OCI-LY7 (cell line): ENCODE data around the gene NCK2. TPM values are rescaled to one million over a fixed set of nuclear protein-coding genes. Genes with fewer than 3 reads are reported as not detected.

Experiments used
- BruUV-seq: library from RNA; stranded (reverse); fragments of 400-500 nt; replicated peaks from 2 replicates; lab custom pipeline; 2021; lab: Mats Ljungman, UMichigan
- CTCF ChIA-PET: fragments of 300-600 bp; sonication (Branson Sonifier 250); formaldehyde crosslinking; loops from one replicate; lab custom pipeline; 2022; ENCODE audit warnings: antibody characterized with exemption; ENCODE audit not compliant: unreplicated experiment; lab: Charles Lee
- POLR2A ChIA-PET: fragments of 300-600 bp; sonication (Branson Sonifier 250); formaldehyde crosslinking; loops from one replicate; lab custom pipeline; 2022; ENCODE audit warnings: antibody characterized with exemption; lab: Charles Lee
- DNase-seq: peaks from one replicate; pipeline ENCODE4 v3.0.0-alpha.2; 2015; ENCODE audit warnings: low spot score
- H2AFZ ChIP-seq: fragments of 200-600 bp; sonication (generic), shearing (Covaris generic); 2 replicates; pipeline ENCODE4 v1.6.1; 2014; ENCODE audit warnings: mild to moderate bottlenecking, antibody characterized with exemption, low read length, moderate library complexity
- H3K27ac ChIP-seq: fragments of 200-600 bp; sonication (generic); 2 replicates; pipeline ENCODE4 v1.5.1; 2014; ENCODE audit warnings: mixed run types, low read depth, mild to moderate bottlenecking, moderate library complexity, low read length, inconsistent platforms; ENCODE audit not compliant: poor library complexity, severe bottlenecking
- H3K36me3 ChIP-seq: fragments of 200-600 bp; sonication (generic); 2 replicates; pipeline ENCODE4 v1.6.1; 2014; ENCODE audit warnings: mild to moderate bottlenecking, antibody characterized with exemption, low read length, moderate library complexity, mixed read lengths; ENCODE audit not compliant: insufficient read depth
- H3K4me1 ChIP-seq: fragments of 200-600 bp; sonication (generic); 2 replicates; pipeline ENCODE4 v1.5.1; 2014; ENCODE audit warnings: mild to moderate bottlenecking, low read length; ENCODE audit not compliant: insufficient read depth, poor library complexity, severe bottlenecking
- H3K4me2 ChIP-seq: fragments of 200-600 bp; sonication (generic); 2 replicates; pipeline ENCODE4 v1.6.1; 2014; ENCODE audit warnings: mild to moderate bottlenecking, low read length
- H3K4me3 ChIP-seq: fragments of 200-600 bp; sonication (generic); 2 replicates; pipeline ENCODE4 v1.5.1; 2014; ENCODE audit warnings: mild to moderate bottlenecking, low read depth, low read length; ENCODE audit not compliant: poor library complexity, severe bottlenecking
- H3K79me2 ChIP-seq: fragments of 200-600 bp; sonication (generic); 2 replicates; pipeline ENCODE4 v1.6.1; 2016; ENCODE audit warnings: low read depth, mild to moderate bottlenecking, low read length, moderate library complexity, mixed read lengths; ENCODE audit not compliant: insufficient read depth
- H3K9me2 ChIP-seq: fragments of 200-600 bp; sonication (generic); 2 replicates; pipeline ENCODE4 v1.6.1; 2016; ENCODE audit warnings: mild to moderate bottlenecking, low read length, mixed read lengths; ENCODE audit not compliant: insufficient read depth
- H3K9me3 ChIP-seq: fragments of 200-600 bp; sonication (generic); 2 replicates; pipeline ENCODE4 v1.6.1; 2014; ENCODE audit warnings: mild to moderate bottlenecking, mixed run types, low read length, mixed read lengths
- H4K20me1 ChIP-seq: fragments of 200-600 bp; sonication (generic); 2 replicates; pipeline ENCODE4 v1.6.1; 2014; ENCODE audit warnings: mild to moderate bottlenecking, antibody characterized with exemption, low read length, moderate library complexity, mixed read lengths; ENCODE audit not compliant: insufficient read depth
- CTCF ChIP-seq: fragments of 200-600 bp; sonication (generic); conservative IDR thresholded peaks from 2 replicates; pipeline ENCODE4 v1.5.1; 2014; ENCODE audit warnings: mild to moderate bottlenecking, antibody characterized with exemption, low read length, moderate library complexity, mixed read lengths
- EZH2phosphoT487 ChIP-seq: fragments of 200-600 bp; sonication (generic); IDR thresholded peaks from 2 replicates; pipeline ENCODE4 v1.6.1; 2018; ENCODE audit warnings: low read depth, borderline replicate concordance, mild to moderate bottlenecking, mixed run types, antibody characterized with exemption, low read length, moderate library complexity, mixed read lengths
- intact Hi-C: fragments of 100-400 bp; cut with micrococcal nuclease; formaldehyde crosslinking; loops from one replicate; pipeline ENCODE4 v1.10.0; 2022; ENCODE audit not compliant: unreplicated experiment
- total RNA-seq, 2 experiments: library from RNA; depleted of rRNA in 1 of 2; stranded (reverse); fragments of >200 nt in 1 of 2; shearing (Covaris generic) in 1 of 2; gene quantifications; 2 replicates each; pipeline ENCODE4 v1.2.3, GENCODE V29; 2014 to 2022

NCK2 gene
- total RNA-seq, 2 experiments from 2014 or later, result 23.4 to 34.2 TPM

DNA sequence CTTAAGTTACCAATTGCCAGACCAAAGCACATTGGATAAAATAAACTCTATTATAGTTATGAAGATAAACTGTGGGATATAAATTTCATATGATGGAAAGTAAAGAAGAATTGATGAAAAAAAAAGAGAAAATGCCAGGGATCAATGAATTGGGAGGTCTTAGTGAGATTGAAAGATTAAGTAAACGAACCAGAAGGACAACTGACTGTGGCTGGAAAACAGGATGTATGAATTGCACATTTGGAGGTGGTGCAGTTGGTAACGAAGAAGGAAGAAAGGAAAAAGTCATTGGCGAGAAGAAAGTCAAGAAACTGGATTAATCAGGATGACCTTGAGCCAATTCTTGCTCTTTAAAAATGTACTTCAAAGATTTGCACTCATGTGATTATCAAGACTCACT is 166.7 kb downstream of the NCK2 start:
- intact Hi-C loops, result no loop called here
- peaks cover 21% of the 10 kb centered on the region for H3K4me1 ChIP-seq
- no peak overlapping the region for H3K27ac ChIP-seq
- TF ChIP-seq CTCF (no peak), EZH2phosphoT487 (no peak)
- no peaks in the 10 kb centered on the region for H3K9me2 ChIP-seq
- no peaks in the 10 kb centered on the region for H3K79me2 ChIP-seq
- H3K4me3 ChIP-seq, result no peak overlapping the region
- no peak for DNase-seq
- CTCF ChIA-PET, result no interaction called here
- no TSS peak for BruUV-seq
- no peaks in the 10 kb centered on the region for H4K20me1 ChIP-seq
- no peak overlapping the region for H3K4me2 ChIP-seq
- POLR2A ChIA-PET, result no interaction called here
- H3K9me3 ChIP-seq, result no peaks in the 10 kb centered on the region
- H2AFZ ChIP-seq, result no peak overlapping the region
- H3K36me3 ChIP-seq, result no peaks in the 10 kb centered on the region

GRCh38 chr2:105912081-105912480 is 167.4 kb downstream of the NCK2 start:
- H4K20me1 ChIP-seq, result no peaks in the 10 kb centered on the region
- no peaks in the 10 kb centered on the region for H3K9me3 ChIP-seq
- H3K4me1 ChIP-seq, result peaks cover 21% of the 10 kb centered on the region
- POLR2A ChIA-PET, result no interaction called here
- TF ChIP-seq CTCF, result no peak
- no peak for TF ChIP-seq EZH2phosphoT487
- CTCF ChIA-PET, result no interaction called here
- no peaks in the 10 kb centered on the region for H3K9me2 ChIP-seq
- H3K79me2 ChIP-seq, result no peaks in the 10 kb centered on the region
- intact Hi-C loops, result no loop called here
- no peak overlapping the region for H3K4me2 ChIP-seq
- no peak overlapping the region for H2AFZ ChIP-seq
- H3K36me3 ChIP-seq, result no peaks in the 10 kb centered on the region
- BruUV-seq, result no TSS peak
- H3K27ac ChIP-seq, result no peak overlapping the region
- H3K4me3 ChIP-seq, result no peak overlapping the region
- no peak for DNase-seq

DNA sequence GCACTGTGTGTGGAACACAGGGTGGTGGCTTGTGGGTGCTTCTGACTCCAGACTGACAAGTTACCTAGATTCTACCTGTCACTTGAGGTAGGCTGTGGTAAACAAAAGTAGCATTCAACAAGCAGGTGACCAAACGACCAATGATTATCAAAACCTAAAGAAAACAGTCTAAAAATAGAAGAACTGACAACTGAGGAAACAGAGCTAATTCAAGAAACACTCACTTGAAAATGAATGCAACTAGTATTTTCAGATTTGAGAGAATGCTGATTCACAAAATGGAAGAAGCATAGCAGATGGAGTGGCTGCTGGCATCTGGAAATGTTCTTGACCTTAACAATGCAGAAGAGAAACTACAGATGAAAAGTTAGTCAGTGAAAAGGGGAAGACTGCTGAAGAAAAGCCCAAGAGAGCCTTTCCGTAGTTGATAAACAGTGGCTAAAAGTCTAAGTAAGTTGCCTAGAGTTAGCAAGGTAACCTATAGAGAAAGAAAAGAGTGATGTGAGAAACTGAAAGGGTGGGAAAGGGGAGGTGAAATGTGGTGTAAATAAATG is 170.4 kb downstream of the NCK2 start:
- peak overlapping the region; percentile 37 for H3K4me2 ChIP-seq
- DNase-seq, result peak; percentile 67
- no TSS peak for BruUV-seq
- no peak overlapping the region for H3K4me3 ChIP-seq
- no peaks in the 10 kb centered on the region for H3K79me2 ChIP-seq
- intact Hi-C loops, result no loop called here
- TF ChIP-seq CTCF, result no peak
- TF ChIP-seq EZH2phosphoT487, result no peak
- no peaks in the 10 kb centered on the region for H3K9me2 ChIP-seq
- H3K36me3 ChIP-seq, result no peaks in the 10 kb centered on the region
- ChIA-PET POLR2A (no interaction called here), CTCF (no interaction called here)
- H3K4me1 ChIP-seq, result peaks cover 14% of the 10 kb centered on the region
- no peaks in the 10 kb centered on the region for H4K20me1 ChIP-seq
- no peaks in the 10 kb centered on the region for H3K9me3 ChIP-seq
- peak overlapping the region; percentile 45; the same call in 1 of the 2 replicates for H2AFZ ChIP-seq
- peak overlapping the region; percentile 38 for H3K27ac ChIP-seq
